Measurements from ENCODE around the gene FUCA1. TPM values are rescaled to one million over a fixed set of nuclear protein-coding genes. Genes with fewer than 3 reads are reported as not detected.

FUCA1 gene
- total RNA-seq, 1 experiment from 2014 or later: 20.7 TPM

DNA sequence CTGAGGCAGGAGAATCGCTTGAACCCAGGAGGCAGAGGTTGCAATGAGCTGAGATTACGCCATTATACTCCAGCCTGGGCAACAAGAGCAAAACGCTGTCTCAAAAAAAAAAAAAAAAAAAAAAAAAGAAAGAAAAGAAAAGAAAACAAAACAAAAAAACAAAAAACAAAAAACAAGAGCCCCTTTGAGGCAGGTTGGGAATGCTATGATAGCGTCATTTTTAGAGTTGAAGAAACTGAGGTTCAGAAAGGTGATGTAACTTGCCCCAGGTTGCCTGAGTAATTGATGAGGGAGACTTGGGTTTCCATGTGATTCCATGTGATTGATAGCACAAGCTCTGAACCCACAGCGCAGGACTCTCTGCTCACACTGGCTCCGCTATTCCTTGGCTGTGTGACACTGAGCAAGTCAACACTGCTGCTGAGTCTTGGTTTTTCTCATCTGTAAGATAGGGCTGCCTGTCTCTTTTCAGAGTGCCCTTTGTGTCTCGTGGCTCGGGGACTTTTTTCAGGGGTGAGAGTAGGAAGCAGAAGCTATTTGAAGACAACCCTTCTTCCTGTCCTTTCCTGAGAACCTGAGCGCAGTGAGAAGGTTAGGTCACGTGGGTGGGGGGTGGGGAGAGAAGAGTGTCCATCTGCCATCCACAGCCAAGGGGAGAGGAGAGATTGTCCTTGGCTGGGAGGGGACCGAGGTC lies 42.6 kb upstream of the FUCA1 start:
- no peaks in the 10 kb centered on the region for H3K79me2 ChIP-seq (ENCODE audit: insufficient read depth, low read length)
- no peak overlapping the region for H3K27ac ChIP-seq (ENCODE audit: low read depth, low read length)
- ATAC-seq (no peak), DNase-seq (ENCODE audit: low read depth, low spot score) (no peak)
- peaks cover 4 to 13% of the 10 kb centered on the region in 2 experiments for H3K4me1 ChIP-seq (ENCODE audit: control insufficient read depth in 1 of 2, insufficient read depth in 2 of 2, low read length in 2 of 2)
- H4K20me1 ChIP-seq (ENCODE audit: insufficient read depth): no peaks in the 10 kb centered on the region
- no peak overlapping the region for H3K4me3 ChIP-seq (replicated peaks in 1 of 2; ENCODE audit: low read depth in 1 of 2, low read length in 2 of 2)
- H3K4me2 ChIP-seq (ENCODE audit: low read length): no peak overlapping the region
- BruUV-seq (replicated peaks): no TSS peak
- no peaks in the 10 kb centered on the region for H3K27me3 ChIP-seq (ENCODE audit: insufficient read depth, low read length)
- no peaks in the 10 kb centered on the region for H3K9me2 ChIP-seq (ENCODE audit: insufficient read depth)
- H3K36me3 ChIP-seq (ENCODE audit: control insufficient read depth in 1 of 2, insufficient read depth in 2 of 2, low read length in 2 of 2): no peaks in the 10 kb centered on the region
- ChIA-PET CTCF (no interaction called here), POLR2A (no interaction called here), RAD21 (ENCODE audit: low non-redundant PET in 1 of 2, low total read pairs in 2 of 2, uncharacterized antibody in 2 of 2, unreplicated experiment in 2 of 2) (no interaction called here)
- intact Hi-C loops (cut with micrococcal nuclease): no loop called here
- no peak overlapping the region for H2AFZ ChIP-seq (ENCODE audit: low read depth, low read length, poor library complexity, severe bottlenecking)
- H3K9me3 ChIP-seq (ENCODE audit: control insufficient read depth in 1 of 2, insufficient read depth in 1 of 2, low read depth in 1 of 2, low read length in 2 of 2): no peaks in the 10 kb centered on the region
- TF ChIP-seq SP1 (IDR thresholded peaks at IDR 0.05; ENCODE audit: low read depth) (no peak), EZH2phosphoT487 (IDR thresholded peaks at IDR 0.05; ENCODE audit: borderline replicate concordance) (no peak), POLR2A (IDR thresholded peaks at IDR 0.05; ENCODE audit: borderline replicate concordance, extremely low read depth, insufficient read depth, insufficient read length) (no peak), POLR2AphosphoS5 (IDR thresholded peaks at IDR 0.05; ENCODE audit: low read depth, low read length) (no peak)
- TF ChIP-seq, protein P1, sequence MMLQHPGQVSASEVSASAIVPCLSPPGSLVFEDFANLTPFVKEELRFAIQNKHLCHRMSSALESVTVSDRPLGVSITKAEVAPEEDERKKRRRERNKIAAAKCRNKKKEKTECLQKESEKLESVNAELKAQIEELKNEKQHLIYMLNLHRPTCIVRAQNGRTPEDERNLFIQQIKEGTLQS (IDR thresholded peaks at IDR 0.05): no peak
- TF ChIP-seq, protein P2, sequence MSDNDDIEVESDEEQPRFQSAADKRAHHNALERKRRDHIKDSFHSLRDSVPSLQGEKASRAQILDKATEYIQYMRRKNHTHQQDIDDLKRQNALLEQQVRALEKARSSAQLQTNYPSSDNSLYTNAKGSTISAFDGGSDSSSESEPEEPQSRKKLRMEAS (IDR thresholded peaks at IDR 0.05): no peak
- H3K9ac ChIP-seq (ENCODE audit: low read length): no peak overlapping the region

- H3K4me2 ChIP-seq (ENCODE audit: low read length): no peak overlapping the region
- no peak overlapping the region for H3K27ac ChIP-seq (ENCODE audit: low read depth, low read length)
- ATAC-seq (no peak), DNase-seq (ENCODE audit: low read depth, low spot score) (no peak)
- ChIA-PET CTCF (no interaction called here), RAD21 (ENCODE audit: low non-redundant PET in 1 of 2, low total read pairs in 2 of 2, uncharacterized antibody in 2 of 2, unreplicated experiment in 2 of 2) (interaction anchor here in 1 of 2 experiments (0.7 kb wide), 1 partner anchor 427 kb away, joined by 4 read pairs; no protein-coding TSS in a partner anchor), POLR2A (no interaction called here)
- no peaks in the 10 kb centered on the region for H3K36me3 ChIP-seq (ENCODE audit: control insufficient read depth in 1 of 2, insufficient read depth in 2 of 2, low read length in 2 of 2)
- intact Hi-C loops (cut with micrococcal nuclease): no loop called here
- no peak overlapping the region for H3K4me3 ChIP-seq (replicated peaks in 1 of 2; ENCODE audit: low read depth in 1 of 2, low read length in 2 of 2)
- peaks cover 4 to 13% of the 10 kb centered on the region in 2 experiments for H3K4me1 ChIP-seq (ENCODE audit: control insufficient read depth in 1 of 2, insufficient read depth in 2 of 2, low read length in 2 of 2)
- no peak overlapping the region for H2AFZ ChIP-seq (ENCODE audit: low read depth, low read length, poor library complexity, severe bottlenecking)
- H3K9me3 ChIP-seq (ENCODE audit: control insufficient read depth in 1 of 2, insufficient read depth in 1 of 2, low read depth in 1 of 2, low read length in 2 of 2): no peaks in the 10 kb centered on the region
- TF ChIP-seq CTCF (IDR thresholded peaks at IDR 0.05 in 2 of 3, conservative IDR thresholded peaks at IDR 0.05 in 1 of 3; ENCODE audit: borderline replicate concordance in 1 of 3, insufficient read depth in 1 of 3, low read depth in 2 of 3, low read length in 2 of 3) (no peak), REST (IDR thresholded peaks at IDR 0.05; ENCODE audit: low read depth) (no peak), YY1 (IDR thresholded peaks at IDR 0.05; ENCODE audit: extremely low read depth, insufficient replicate concordance, low read depth, low read length) (no peak), SIN3A (IDR thresholded peaks at IDR 0.05; ENCODE audit: low read depth) (no peak)
- no peaks in the 10 kb centered on the region for H3K27me3 ChIP-seq (ENCODE audit: insufficient read depth, low read length)
- no peak overlapping the region for H3K9ac ChIP-seq (ENCODE audit: low read length)
- H3K79me2 ChIP-seq (ENCODE audit: insufficient read depth, low read length): no peaks in the 10 kb centered on the region
- no peaks in the 10 kb centered on the region for H3K9me2 ChIP-seq (ENCODE audit: insufficient read depth)
- BruUV-seq (replicated peaks): no TSS peak
- H4K20me1 ChIP-seq (ENCODE audit: insufficient read depth): no peaks in the 10 kb centered on the region
Measured at GRCh38 chr1:23910144-23910543, 42.1 kb upstream of the FUCA1 start.

Measured in HCT116 (cell line).